RPMI8226 (cell line): ENCODE measurements around the gene CDC25B.
A peak's percentile ranks its signal among the peaks of the same experiment; 100 is the strongest.
"Not testable (repeated sequence)": the region's sequence is repeated elsewhere in the genome, so short reads cannot be mapped to it uniquely, and the experiment has no call there.

Experiments
- DNase-seq: peaks from one replicate; pipeline ENCODE4 v3.0.0-alpha.2; 2015

CDC25B gene

DNA sequence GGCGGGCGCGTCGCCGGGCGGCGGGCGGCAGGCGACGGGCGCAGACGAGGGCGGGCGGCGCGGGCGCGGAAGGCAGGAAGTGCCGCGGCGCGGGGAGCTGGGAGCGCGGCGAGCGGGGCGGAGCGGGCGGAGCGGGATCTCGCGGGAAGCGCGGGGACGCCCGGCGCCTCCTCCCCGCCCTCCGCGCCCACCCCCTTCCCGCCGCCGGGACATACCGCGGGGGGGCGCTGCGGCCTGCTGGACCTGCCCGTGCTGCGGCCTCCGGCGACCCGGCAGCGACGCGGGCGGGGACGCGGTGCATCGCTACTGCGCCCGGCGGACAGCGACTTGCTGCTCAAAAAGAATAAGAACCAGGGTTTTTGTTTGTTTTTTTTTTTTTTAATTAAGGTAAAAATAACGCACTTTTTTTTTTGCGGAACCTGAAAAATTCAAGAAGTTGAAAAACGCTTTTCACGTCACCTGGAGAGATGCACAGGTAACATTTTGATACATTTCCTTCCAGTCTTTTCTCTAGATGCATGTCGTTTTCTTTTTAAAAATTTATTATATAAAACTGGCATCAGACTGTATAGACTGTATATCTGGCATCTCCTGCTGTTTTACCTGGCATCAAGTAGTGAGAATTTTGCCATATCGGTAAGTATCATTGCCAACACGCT lies 9.3 kb upstream of the CDC25B start, which contains the start of gene CENPB:
Gene CENPB (minus strand): TSS at position 76 of the 659 bp plus-strand sequence. CDS start 257 bp downstream, outside the sequence.
- peak; percentile 93 for DNase-seq

DNA sequence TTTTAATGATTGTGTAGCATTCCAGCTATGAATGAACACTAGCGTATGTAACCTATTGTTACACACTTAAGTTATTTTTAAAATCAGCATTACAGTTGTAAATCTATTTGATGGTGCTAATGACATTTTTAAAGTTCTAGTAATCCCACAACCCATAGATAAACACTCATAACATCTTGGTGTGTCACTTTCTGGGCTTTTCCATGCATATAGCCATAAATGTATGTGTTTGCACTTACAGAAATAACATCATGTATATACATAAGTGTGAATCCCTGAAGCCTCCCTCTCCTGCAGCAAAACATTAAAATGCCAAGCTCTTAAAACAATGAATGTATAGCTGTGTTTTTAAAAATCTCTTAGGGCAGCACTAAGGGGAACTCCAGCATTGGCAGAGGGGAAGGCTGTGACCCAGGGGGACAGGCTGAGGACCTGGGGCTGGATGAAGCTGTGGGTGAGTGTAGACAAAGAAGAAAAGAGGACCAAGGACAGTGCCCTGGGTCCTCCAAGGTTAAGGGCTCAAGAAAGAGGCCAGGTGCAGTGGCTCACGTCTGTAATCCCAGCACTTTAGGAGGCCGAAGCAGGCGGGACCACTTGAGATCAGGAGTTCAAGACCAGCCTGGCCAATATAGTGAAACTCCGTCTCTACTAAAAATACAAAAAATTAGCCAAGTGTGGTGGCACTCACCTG lies 8.6 kb upstream of the CDC25B start:
- DNase-seq: no peak

DNA sequence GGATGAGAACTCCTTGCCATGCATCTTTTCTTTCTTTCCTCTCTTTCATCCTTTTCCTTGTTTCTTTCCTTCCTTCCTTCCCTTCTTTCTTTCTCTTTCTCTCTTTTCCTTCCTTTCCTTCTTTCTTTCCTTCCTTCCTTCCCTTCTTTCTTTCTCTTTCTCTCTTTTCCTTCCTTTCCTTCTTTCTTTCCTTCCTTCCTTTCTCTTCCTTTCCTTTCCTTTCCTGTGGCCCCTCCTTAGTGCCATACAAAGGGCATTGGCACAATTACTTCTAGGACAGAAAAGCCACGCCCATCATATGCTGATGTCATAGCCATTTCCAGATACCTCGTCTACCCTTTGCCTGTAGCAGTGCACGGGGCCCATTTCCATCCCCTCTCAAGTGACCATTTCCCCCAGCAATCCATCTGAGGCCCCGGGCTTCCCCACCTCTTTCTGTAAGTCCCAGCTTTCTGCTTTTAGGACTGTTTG lies 7.4 kb upstream of the CDC25B start:
- DNase-seq: no peak

DNA sequence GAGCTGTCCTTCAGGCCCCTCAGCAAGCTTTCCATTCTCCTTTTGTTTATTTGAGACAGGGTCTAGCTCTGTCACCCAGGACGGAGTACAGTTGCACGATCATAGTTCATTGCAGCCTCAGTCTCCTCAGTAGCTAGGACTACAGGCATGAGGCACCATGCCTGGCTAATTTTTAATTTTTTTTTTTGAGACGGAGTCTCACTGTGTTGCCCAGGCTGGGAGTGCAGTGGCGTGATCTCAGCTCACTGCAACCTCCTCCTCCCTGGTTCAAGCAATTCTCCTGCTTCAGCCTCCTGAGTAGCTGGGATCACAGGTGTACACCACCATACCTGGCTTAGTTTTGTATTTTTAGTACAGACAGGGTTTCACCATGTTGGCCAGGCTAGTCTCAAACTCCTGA lies 6.9 kb upstream of the CDC25B start:
- not testable (repeated sequence) for DNase-seq

DNA sequence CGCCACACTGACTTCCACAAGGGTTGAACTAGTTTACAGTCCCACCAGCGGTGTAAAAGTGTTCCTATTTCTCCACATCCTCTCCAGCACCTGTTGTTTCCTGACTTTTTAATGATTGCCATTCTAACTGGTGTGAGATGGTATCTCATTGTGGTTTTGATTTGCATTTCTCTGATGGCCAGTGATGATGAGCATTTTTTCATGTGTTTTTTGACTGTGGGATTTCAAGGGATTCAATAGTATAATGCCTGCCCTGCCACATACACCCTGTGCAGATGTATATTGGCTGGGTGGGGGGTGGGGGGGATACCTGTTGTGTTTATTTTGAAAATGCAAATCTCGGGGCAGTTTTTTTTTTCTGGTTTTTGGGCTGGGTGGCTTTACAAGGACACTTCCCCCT lies 1.9 kb upstream of the CDC25B start:
- not testable (repeated sequence) for DNase-seq

DNA sequence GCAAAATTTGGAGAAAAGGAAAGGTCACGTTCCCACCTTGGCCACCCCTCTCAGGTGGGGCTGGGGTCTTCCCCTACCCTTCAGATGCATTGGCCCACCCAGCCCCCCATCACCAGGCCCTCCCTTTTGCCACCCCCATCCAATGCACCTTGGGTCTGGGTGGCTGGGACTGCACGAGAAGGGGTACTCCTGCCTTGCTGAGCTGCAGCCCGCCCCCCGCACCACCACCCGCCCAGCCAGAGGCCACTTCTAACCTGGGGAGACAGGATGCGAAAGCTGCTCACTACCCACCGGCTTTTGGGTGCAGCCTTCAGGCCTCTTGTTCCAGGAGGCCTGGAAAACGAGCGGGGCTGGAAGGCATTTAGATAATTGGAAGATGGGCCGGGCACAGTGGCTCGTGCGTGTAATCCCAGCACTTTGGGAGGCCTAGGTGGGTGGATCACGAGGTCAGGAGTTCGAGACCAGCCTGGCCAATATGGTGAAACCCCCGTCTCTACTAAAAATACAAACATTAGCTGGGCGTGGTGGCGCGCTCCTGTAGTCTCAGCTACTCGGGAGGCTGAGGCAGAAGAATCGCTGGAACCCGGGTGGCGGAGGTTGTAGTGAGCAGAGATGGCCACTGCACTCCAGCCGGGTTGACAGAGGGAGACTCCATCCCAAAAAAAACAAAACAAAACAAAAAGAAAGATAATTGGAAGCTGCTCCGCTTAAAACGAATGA lies 1.2 kb upstream of the CDC25B start:
- DNase-seq: no peak

DNA sequence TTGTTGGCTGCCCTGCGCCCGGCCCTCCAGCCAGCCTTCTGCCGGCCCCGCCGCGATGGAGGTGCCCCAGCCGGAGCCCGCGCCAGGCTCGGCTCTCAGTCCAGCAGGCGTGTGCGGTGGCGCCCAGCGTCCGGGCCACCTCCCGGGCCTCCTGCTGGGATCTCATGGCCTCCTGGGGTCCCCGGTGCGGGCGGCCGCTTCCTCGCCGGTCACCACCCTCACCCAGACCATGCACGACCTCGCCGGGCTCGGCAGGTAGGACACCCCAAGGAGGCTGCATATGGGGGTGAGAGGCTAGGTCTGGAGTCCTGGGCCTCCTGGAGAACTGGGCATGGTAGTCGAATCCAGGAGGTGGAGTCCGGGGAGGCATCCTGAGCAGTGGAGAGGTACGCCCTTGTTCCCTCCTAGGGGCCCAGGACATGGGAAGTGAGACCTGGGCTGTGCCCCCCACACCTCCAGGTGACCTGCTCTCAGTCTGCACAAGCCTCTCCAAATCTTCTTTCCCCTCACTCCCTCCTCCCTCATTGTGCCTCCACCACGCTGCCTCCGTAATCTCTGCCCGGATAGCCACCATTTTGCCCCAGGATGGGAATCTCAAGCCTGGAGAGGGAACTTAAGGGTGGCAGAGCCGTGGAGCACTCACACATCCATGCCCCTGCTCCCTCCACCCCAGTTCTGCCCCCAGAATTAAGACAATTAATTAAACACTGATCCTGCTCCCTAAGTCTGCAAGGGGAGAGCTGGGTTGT lies 541 bp downstream of the CDC25B start:
- DNase-seq: peak; percentile 33

DNA sequence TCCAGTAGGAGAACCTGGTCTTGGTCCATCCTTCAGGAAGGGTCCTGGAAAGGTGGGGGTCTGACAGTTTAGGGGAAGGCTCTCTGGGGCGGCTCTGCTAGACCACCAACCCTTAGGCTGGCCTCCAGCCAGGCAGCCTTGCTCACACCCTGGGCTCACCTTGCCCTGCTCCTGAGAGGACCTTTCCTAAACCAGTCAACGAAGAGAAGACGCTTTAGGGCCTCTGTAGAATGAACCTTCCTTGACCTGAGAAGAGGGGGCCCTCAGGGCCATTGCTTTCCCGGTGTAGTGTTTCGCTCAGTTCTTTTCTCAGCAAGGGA lies 1.1 kb downstream of the CDC25B start:
- DNase-seq: peak; percentile 53

DNA sequence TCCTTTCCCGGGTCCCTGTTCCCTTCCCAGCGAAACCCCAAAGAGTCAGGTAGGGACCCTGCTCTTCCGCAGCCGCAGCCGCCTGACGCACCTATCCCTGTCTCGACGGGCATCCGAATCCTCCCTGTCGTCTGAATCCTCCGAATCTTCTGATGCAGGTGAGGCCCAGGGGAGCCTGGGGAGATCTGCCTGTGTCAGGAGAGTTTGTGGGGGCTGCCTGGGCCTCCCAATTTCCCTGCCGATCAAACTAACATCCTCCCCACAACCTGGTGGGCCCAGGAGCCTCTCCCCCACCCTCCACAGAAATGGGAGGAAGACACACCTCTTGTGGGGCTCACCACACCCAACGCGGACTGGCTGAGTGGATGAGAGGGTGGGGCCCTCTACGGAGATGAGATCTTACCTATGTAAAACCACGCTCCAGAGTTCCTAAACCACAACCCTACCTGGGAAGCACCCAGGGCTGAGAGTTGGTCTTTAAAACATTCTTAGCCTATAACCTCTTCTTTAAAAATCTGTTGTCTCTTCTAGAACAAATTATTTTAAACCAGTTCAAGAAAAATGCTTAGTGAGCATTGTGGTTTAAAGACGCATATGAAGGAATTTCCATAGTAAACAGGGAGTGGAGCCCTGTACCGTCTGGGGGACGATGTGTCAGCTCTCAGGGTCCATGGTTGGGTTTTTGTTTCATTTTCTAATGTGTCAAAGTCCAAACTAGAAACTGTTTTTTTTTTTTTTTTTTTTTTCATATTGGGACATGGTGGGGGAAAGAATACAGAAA lies 1.7 kb downstream of the CDC25B start:
- DNase-seq: peak; percentile 79

DNA sequence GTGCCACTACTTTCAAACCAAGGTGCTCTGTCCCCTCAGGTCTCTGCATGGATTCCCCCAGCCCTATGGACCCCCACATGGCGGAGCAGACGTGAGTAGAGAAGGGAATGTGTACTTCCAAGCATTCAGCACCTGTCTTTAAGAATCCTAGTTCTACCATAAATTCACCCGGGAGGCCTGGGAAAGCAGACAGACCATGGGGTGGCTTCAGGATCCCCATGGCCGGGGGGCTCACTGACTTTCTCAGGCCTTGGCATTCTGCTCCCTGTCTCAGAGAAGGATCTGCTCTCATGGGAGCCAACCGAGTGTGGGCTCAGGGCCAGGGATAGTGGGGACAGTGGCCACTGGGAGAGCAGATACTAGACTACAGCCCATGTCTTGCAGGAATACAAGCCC lies 2.3 kb downstream of the CDC25B start:
- no peak for DNase-seq

DNA sequence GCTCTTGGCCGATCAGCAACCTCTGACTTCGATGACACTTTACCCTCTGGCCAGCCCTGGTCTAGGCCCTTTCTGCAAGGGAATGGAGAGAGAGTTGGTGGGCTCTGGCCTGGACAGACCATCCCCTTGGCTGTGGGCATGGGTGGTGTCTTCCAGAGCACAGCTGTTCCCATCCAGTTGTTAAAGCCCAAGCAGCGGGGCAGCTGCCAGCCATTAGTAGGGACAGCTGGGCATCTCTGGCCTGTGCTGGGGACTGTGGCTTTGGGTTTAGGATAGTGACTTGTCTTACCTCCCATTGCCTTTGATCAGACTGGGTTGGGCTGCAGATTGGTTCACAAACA lies 2.8 kb downstream of the CDC25B start:
- no peak for DNase-seq

DNA sequence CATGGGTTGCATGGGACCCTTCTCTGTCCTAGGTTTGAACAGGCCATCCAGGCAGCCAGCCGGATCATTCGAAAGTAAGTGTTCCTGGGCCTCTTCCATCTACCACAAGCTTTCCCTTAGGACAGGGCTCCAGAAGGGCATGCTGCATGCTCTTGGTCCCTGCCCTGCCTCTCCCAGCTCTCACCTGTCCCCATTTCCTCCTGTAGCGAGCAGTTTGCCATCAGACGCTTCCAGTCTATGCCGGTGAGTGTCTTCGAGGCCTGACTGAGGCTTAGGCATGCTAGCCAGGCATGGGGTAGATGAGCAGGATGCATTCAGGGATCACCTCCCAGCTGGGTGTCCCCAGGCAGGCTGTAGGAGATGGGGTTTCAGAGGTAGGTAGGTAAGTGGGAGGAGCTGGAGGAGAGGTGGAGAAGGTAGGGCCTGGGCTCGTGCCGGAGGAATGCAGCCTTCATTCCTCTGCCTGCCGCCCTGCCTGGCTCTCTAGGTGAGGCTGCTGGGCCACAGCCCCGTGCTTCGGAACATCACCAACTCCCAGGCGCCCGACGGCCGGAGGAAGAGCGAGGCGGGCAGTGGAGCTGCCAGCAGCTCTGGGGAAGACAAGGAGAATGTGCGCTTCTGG lies 4.3 kb downstream of the CDC25B start:
- no peak for DNase-seq

DNA sequence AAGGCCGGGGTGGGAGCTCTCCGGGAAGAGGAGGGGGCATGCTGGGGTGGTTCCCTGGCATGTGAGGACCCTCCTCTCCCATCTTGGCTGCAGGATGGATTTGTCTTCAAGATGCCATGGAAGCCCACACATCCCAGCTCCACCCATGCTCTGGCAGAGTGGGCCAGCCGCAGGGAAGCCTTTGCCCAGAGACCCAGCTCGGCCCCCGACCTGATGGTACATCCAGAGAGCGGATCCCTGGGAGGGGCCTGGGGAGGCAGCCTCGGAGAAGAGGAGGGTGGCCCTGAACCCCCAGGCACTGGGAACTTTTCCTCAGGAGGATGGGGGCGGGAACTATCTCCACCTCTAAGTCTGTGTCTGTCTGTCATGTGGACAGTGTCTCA lies 4.8 kb downstream of the CDC25B start:
- DNase-seq: no peak

DNA sequence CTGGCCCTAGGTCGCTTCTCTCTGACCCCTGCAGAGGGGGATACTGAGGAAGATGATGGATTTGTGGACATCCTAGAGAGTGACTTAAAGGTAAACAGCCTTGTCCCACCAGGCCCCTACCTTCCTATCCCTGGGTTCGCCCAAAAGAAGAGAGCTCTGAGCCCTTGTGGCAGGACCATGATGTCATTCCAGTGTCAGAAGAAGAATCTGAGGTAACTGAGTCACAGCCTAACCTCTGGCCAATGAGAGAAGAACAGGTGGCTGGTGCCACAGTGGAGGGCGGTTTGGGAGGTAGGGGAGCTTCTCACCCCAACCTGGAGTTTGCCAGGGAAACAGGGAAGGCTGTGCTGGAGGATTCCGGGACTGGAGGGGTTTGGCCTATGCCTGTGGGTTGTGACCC lies 5.2 kb downstream of the CDC25B start:
- no peak for DNase-seq

DNA sequence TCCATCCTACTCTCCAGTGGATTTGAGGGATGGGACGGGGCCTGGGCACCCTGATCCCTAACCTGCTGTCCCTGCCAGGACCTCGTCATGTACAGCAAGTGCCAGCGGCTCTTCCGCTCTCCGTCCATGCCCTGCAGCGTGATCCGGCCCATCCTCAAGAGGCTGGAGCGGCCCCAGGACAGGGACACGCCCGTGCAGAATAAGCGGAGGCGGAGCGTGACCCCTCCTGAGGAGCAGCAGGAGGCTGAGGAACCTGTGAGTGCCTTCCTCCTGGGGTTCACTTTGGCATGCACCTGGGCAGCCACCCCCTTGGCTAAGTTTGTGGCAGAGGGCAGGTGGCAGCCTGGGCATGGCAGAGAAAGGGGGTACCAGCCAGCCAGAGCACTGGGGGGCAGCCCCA lies 5.7 kb downstream of the CDC25B start:
- no peak for DNase-seq

DNA sequence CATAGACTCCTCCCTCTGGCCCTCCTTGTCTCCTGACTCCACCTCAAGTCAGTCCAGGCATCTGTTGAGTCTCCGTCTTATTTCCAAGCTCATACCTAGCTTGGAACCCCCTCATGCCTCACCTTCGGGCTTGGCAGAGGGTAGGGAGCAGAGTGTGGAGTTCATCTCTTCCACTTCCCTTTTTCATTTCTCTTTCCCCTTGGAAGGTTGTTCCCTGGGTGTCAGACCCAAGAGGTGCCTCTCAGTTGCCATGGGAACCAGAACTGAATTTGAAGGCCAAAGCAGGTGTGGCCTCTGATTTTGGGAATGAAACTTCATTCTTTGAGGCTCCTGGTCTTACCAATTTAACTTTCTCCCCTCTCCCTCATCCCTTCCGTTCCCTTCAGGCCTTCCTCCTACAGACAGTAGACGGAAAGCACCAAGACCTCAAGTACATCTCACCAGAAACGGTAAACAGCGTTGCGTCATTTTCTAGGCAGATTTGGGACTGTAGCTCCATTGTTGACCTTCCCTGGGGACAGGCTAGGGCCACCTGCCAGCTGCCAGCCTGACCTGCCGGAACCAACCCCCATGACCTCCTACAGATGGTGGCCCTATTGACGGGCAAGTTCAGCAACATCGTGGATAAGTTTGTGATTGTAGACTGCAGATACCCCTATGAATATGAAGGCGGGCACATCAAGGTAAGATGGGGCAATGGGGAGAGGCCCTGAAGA lies 6.6 kb downstream of the CDC25B start:
- no peak for DNase-seq

DNA sequence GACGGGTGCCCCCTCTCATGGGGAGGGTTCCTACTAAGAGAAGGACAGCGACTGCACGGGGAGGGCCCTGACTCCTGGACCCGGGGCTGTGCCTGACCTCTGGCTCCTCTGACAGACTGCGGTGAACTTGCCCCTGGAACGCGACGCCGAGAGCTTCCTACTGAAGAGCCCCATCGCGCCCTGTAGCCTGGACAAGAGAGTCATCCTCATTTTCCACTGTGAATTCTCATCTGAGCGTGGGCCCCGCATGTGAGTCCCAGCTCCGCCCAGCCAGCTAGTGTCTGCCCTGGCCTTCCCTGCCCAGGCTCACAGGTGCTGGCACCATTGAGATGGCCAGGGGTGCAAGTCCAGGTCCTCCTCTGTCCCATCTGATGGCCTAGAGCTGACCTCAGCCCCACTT lies 7.2 kb downstream of the CDC25B start:
- DNase-seq: no peak

DNA sequence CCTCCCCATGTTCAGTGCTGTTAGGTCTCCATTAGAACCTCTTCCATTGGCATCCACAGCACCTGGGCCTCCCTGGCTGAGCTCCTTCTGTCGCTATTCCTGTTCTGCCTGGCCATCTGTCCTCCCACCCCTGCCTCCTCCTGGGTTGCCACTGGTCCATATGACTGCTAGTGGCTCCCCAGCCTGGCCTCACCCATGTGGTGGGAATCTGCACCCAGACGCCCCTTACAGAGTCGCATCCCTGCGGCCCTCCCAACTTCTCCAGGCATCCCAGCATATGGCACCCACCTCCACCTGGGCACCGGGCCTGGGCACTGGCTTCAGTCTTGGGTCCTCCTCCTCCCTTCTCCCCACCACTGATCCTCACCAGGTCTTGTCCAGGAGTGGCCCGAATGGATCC lies 7.7 kb downstream of the CDC25B start:
- DNase-seq: no peak

DNA sequence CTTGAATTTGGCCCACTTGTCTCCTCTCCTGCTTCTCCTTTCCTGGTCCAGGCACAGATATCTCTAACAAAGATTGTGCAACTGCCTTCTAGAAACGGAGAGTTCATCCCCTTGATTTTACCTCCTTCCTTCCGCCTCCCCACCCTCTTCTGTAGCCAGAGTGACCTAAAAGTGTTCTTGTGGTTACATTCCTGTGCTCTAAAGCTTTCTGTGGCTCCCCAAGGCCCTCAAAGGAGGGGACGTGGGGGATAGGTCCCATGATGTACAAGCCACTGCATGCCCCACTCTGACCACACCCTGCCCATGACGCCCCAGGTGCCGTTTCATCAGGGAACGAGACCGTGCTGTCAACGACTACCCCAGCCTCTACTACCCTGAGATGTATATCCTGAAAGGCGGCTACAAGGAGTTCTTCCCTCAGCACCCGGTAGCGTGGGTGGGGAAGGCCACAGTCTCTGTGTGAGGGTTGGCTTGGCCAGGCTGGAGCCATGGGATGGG lies 8.2 kb downstream of the CDC25B start:
- no peak for DNase-seq

DNA sequence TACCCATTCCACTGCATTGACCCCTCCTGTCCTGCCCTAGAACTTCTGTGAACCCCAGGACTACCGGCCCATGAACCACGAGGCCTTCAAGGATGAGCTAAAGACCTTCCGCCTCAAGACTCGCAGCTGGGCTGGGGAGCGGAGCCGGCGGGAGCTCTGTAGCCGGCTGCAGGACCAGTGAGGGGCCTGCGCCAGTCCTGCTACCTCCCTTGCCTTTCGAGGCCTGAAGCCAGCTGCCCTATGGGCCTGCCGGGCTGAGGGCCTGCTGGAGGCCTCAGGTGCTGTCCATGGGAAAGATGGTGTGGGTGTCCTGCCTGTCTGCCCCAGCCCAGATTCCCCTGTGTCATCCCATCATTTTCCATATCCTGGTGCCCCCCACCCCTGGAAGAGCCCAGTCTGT lies 8.7 kb downstream of the CDC25B start:
- no peak for DNase-seq

DNA sequence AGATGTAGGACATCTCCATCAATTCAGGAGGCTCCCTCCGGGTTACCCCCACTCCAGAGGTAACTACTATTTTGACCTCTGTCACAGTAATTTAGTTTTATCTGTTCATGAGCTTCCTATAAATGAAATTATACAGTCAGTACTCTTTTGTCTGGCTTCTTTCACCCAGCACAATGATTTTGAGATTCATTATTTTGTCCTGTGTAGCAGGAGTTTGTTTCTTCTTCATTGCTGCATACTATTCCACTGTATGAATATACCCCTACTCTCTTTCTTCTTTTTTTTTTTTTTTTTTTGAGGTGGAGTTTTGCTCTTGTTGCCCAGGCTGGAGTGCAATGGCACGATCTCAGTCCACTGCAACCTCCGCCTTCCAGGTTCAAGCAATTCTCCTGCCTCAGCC lies 12.4 kb downstream of the CDC25B start:
- no peak for DNase-seq
